DMS53 treated with DMSO at 0.1 percent for 48 hours (cell line): ENCODE results near the gene COLQ.
"Not testable (repeated sequence)": the region's sequence is repeated elsewhere in the genome, so short reads cannot be mapped to it uniquely, and the experiment has no call there.

Source experiments
- DNase-seq: peaks from one replicate; lab custom pipeline; 2025; ENCODE audit not compliant: unreplicated experiment; lab: John Stamatoyannopoulos, UW

The COLQ gene

DNA sequence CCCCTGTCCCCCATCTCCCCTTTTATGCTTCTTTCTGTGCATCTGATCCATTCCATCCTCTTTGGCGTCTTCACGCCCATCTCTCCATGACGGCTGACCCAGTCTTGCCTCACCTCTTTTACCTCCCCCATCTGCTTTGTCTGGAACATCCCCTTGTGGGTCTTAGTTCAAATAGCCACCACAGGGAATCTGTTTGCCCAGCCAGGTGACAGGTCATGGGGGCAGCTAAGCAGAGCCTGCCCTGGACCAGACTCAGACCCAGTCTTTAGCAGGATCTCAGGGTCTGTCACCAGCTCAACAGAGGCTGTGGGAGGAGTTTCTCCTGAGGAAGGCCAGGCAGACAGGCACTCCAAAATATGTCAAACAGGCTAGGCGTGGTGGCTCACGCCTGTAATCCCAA, 28.1 kb downstream of the COLQ start:
- DNase-seq = no peak

DNA sequence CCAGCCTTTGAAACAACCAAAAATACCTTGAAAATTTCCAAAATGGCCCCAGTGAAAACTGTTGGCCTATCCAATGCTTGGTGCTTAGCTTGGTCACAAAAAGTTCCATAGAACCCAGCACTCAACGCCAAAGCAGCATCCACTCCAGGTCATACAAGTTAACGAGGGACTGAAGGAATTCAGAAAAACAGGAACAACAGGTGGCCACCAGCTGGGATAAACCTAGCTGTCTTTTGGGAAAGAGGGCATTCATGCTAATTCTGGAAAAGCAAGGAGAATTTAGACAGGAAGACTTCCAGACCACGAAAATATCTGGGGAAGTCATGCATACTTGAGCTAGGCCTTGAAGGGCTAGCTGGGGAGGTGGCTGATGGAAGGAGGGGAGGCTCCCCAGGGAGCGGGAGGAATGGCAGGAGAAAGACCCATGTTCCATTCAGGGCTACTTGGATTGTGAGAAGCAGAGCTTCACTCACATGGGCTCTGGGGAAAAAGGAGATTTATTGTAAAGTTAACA, 28.6 kb downstream of the COLQ start:
- no peak for DNase-seq

DNA sequence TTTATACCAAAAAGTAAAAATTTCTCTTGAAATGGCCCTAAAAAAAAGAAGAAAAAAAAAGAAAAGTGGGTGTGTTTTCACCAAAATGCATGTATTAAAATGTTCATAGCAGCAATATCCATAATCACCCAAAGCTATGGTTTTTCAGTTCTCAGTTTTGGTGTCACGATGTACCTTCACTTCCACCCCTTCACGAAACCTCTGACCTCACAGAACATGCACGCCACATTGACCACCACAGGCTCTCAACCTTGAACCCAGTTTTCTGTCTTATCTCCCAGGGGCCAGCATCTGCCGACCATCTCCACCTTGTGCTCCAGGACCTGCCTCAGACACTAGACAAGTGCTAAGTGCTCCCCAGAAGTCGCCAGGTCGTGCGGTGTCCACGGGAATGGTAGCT, 30.4 kb downstream of the COLQ start:
- DNase-seq = no peak

DNA sequence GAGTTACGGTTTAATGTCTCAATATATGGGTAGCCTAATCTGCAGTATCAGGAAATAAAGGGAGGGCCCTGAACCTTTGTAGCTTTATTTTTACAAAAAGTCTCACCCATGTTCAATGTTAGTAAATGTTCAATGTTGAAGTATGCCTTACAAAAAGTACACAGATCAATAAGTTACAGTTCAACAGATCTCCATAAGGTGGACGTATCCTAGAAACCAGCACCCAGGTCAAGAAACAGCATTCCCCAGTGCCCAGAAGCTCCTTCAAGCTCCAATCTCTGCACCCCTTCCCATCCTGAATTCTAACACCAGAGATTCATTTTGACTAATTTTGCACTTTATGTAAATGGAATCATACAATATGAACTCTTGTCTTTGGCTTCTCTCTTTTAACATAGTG, 31.3 kb downstream of the COLQ start:
- DNase-seq = no peak

DNA sequence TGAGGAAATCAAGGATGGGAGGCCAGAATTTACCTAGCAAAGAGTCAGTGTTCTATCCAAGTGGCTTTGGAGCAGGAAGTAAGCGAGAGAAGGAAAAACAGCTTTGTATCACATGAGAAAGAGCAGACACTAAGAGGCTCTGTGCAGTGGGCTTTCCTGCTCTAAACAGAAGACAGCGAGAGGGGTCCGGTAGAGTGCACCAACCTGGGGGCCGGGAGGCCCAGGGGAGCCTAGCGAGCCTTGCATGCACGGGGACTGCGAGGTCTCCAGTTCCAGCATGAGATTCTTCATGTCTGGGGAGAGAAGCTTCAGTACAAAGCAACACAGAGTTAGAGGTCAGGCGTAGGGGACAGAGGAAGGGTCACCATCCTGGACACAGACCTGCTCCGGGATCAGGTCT, 33.5 kb downstream of the COLQ start:
- DNase-seq = no peak

DNA sequence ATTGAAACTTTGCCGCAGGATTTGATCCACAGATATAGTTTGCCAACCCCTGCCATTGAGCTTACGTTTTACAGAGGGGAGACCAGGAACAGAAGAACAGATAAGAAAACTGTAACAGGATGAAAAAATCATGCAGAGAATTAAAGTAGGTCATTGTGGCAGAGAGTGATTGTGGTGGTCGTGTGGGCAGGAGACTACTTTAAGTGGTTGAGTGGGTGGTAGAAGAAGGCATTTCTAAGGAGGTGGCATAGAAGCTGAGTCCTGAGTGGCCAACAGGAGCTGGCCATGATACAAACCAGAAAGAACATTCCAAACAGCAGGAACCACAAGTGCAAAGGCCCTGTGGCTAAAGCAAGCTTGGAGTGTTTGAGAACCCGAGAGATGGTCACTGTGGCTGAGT, 34.5 kb downstream of the COLQ start:
- DNase-seq = no peak

DNA sequence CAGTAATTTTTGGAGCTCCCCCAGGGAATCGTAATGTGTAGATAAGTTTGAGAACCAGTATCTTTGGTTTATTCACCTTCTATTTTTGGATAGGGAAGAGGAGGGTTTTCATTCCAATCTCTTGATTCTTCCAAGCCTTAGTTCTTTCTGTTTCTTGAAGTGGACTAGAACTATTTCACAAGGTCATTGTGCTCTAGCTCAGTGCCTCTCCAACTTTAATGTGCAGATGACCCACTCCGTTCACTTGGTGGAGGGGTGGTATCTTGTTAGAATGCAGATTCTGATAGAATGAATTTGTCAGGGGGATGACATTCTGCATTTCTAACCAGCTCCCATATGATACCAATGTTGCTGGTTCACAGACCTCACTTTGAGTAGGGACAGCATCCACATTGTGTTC, 35.5 kb downstream of the COLQ start:
- no peak for DNase-seq

DNA sequence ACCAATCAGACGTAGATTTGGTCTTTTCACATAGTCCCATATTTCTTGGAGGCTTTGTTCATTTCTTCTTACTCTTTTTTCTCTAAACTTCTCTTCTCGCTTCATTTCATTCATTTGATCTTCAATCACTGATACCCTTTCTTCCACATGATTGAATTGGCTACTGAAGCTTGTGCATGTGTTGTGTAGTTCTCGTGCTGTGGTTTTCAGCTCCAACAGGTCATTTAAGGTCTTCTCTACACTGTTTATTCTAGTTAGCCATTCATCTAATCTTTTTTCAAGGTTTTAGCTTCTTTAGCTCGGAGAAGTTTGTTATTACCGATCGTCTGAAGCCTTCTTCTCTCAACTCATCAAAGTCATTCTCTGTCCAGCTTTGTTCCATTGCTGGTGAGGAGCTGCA, 37.0 kb downstream of the COLQ start:
- DNase-seq = not testable (repeated sequence)

DNA sequence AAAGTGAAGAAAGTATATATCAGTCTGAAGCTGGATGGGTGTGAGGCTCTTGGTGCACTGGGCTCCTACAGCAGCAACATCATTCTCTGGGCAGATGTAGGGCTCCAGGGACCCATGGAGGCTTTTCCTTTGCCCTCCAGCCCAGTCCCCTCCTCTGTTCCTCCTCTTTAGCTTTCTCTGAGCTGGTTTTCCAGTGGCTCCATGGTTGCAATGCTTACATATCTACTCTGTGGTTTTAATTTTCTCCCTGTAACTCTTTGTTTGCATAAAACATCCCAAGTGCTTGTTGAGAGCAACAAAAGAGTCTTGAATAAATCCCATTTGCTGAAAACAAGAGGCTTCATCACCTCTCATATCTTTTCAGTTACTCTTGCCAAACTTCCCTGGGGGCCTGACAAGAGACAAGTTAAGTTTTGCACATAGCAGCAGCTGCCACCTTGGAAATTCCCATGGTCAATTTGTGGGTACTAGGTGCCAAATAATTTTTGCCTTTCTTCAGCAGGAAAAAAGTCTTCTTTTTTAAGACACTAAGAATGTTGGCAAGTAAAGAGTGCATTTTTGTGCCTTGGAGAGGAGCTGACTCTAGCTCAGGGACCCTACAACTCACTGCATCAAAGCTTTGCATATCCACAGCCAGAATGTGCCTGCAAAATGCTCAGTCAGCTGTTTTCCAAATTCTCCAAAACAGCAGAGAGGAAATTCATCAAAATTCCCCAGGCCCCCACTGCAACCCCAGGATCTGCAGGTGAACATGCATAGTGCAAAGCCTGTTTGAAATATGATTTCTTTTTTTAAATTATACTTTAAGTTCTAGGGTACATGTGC, 41.9 kb downstream of the COLQ start:
- DNase-seq = no peak

DNA sequence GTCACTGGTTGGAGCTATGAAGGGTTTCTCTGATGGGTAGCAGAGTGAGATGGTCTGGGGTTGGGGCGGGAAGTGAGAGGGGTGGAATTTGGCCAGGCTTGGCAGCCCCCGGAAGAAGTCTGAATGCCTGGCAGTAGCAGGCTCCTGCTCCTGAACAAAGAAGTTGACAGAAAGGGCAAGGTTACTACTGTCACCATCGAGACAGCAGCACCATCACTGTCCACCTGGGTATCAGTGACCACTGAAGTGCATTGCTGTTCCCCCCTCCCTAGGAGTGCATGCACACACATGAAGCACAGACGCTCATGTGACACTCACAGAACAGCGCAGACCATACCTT, 42.9 kb downstream of the COLQ start:
- DNase-seq = no peak

DNA sequence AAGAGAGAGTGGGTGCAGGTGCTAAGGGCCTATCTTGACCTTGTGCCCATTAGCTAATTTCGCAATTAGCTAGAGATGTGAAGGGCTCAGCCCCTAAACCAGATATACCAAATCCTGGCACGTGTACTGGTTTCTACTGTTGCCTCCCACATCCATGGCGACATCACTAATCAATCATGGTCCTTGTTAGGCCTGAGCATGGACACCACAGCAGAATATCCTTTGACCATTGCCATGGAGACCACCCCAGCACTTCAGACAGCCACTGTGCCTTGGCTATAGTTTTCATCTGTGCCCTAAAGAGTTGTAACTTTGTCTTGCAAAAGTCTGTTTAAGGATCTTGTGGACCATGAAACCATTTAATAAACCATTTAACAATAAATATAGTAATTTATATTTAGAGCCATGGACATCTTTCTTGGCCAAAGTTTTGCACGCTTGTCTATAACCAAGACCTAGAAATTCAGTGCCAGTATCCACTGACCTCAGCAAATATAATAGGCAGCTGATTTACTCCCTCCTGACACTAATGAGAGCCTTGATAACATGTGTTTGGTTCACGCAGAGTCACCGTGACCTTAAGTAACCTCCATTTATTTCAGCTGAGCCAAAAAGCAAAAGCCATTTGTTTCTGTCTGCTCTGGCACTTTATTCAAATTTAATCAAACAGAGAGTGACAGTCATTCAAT, 43.4 kb downstream of the COLQ start:
- DNase-seq = no peak

DNA sequence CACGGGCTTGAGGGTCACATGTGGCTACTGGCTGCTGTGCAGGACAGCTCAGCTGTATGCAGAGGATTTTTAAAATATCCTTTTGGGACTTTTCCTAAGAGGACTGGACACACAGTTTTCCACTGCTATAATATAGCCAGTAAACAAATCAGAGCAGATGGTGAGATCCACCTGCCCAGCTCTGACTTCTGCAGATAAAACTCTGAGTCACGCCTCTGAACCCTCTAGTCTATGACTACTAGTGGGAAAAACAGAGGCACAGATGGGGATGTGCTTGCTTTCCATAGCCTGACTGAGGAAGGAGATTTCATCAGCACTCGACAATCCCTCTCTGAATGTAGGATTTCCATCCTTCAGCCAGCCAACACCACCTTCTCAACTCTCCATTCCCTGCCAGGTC, 45.1 kb downstream of the COLQ start:
- DNase-seq = no peak

DNA sequence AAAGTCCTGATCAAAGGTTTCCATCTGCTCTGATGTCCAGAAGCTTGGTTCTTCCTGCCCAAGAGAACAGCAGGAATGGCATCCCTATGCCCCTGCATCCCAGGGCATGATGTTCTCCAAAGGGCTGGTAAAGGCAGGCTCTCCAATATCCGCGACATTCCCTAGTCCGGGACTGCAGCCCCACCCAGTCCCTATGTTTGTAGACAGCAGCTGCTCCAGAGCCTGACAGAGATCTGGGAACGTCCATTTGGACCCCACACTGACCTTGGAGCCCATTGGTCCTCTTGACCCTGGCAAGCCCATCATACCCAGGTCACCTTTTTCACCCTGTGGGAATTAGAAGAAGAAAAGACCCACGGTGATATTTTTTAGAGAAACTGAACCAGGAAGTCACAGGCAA, 46.3 kb downstream of the COLQ start:
- DNase-seq = no peak

DNA sequence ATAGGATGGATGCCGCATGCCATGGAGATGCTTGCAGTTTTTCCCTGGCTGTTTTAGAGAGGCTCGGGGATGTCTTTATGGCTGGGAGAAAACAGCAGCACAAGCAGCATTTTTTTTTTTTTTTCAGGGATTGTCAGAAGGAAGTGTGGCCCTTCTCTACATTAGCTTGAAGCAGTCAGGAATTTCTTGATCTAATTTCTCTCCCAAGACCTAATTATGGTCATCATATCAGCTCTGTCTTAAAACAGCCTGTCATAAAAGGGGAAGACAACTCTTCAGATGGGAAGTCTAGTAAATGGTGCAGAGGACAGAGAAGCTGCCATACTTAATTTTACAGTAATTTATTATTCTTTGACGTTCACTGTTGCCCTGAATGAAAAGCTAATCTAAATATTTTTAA, 49.6 kb downstream of the COLQ start:
- DNase-seq = no peak

DNA sequence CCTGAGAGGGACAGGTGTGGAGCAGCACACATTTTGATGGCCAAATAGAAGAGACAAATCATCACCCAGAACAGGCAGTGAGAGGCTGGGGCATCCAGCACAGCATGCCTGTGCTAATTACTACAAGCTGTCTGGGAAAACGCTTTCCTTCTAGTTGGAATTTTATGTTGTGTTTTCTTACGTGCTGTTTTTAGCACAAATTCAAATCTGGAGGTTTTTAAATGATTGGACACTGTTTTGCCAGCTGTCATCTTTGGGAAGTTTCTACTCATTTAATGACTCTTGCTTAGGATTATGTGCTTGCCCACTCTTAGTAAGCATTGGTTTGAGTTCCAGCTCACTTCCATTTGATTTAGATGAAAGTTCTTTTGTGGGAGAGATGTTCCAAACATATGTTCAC, 50.7 kb downstream of the COLQ start:
- no peak for DNase-seq

DNA sequence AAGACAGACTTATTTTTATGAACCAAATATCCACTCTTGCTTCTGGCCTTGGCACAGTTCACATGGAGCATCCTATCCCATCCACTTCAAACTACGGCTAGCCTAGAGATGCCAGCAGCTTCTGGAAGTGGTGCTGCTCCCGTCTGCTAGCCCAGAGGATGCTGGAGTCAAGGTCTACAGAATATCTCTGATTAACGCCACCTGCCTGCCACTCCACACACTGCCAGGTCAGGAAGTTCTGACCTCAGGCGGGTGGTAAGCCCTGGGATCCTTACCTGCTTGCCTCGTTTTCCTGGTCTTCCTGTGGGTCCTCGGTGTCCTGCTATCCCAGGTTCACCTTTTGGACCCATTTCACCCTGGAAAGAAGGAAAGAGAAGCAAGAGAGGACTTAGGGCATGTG, 51.2 kb downstream of the COLQ start:
- DNase-seq = no peak

DNA sequence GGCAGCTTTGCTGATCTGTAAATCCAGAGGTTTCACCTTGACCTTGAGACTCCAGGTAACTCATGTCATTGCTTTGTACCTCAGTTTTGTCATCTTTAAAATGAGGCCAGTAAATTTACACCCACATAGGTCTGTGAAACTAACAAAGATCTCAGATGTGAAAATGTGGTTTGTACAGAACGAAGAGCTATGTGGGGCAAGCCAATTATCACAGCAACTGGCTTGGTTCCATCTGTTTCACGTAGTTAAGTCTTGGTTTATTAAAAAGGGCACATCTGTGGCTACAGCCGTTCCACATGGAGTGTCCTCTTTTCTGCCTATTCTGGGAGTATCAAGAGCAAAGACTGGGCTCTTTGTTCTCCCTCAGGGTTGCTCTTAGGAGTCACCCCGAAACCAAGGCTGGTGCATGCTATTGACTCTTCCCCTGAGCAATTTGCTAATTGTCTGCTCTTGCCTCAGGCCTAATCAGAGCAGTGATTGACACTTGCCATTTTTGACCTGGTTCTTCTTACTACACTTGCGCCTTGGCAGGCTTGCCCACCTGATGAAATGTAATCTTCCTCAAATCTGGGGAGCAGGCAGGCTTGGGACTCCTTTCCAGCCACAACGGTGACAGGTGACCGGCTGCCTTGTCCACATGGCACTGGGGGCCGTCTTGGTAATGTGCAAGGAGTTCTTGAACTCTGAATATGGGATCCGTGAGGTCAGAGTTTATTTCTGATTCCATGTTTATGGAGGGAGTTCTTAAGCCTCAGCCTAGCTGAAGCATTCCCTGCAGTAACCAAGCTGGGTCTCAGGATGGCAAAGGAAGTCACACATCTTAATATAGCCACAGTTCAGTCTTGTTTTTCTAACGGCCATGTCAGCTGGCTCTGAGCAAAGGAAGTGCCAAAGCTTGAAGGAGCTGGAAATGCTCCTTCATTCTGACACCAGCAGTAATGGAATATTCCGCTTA, 54.0 kb downstream of the COLQ start:
- DNase-seq = no peak

DNA sequence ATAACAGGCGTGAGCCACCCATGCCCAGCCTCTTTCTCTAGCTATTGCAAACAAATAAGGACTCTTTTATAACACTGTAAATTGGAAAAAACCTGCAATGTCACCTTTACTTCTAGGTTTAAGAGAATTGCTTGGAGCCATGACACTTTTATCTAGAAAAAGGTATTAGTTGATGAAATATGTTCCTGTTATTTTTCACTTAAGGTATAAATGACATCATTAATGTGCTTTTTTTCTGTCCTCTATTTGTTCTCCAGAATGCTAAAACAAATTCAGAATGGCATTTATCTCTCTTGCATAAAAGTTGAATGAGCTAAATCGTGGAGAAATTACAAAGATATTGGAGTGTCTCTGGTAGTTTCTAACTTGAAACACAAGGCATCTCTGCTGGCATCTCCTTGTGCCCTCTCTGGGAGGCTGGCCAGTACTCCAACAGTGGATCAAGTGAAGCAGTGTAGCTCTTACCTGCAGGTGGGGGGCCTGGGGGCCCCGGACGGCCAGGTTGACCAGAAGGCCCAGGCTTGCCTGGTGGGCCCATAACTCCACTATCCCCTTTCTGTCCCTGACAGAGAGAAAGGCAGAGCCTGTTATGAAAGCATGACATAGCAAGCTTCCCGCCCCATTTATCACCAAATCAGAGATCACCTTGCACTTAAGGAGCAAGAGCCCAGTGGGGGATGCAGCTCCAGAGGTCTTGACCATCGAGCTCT, 55.5 kb downstream of the COLQ start:
- DNase-seq = no peak

DNA sequence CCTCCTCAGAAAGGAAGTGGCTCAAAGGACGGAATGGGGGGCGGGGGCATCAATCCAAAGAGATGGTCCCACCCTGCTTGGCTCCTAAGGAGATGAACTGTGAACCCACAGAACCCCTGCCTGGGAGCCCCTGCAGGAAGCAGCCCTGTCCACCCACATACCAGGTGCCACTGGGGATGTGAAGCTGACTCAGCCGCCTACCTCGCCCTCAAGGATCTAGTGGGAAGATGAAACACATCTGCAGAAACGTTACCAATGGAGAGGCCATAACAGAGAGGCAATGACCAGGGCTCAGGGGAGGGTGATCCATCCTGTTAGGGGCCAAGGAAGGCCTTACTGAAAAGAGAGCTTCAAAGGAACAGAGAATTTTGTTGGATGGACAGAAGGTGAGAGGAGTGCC, 59.1 kb downstream of the COLQ start:
- DNase-seq = no peak

DNA sequence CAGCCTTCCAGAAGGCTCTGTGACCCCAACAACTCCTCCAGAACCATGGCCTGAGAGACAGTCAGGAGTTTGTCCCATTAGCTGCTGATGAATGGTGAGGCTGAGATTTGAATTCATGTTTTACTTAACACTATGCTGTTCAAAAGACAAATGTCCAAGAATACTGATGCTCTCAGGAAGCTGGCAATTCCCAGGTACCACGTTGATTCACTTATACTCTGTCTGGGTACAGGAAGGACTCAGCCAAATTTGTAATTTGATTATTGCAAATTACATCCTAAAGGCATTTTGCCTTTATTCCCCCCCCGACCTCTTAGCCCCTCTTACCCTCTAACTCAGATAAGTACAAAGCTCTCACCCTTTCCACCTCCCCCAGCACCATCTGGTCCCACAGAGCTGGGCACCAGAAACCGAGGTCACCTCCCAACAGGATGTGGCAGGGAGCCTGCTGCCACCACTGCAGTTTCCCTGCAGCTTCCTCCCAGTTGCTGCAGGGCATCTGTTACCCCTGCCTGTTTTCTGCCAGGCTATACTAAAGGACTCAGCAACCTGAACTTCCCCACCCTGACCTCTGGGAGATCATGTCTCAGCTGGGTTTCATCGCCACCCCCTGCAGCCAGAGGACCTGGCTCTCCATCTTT, 60.5 kb downstream of the COLQ start:
- DNase-seq = no peak
